DOHH2 (cell line): ENCODE measurements around the gene SLC29A3.

ENCODE experiments used
- H3F3A ChIP-seq: fragments of 200-600 bp; sonication (generic), shearing (Covaris generic); 2 replicates; pipeline ENCODE4 v1.6.0; 2016; ENCODE audit warnings: antibody characterized with exemption, mild to moderate bottlenecking; ENCODE audit not compliant: control insufficient read depth, insufficient read depth
- H3K27ac ChIP-seq: fragments of 200-600 bp; sonication (generic); 2 replicates; pipeline ENCODE4 v1.5.1; 2014; ENCODE audit warnings: low read depth, mild to moderate bottlenecking, low read length, moderate library complexity
- H3K27me3 ChIP-seq: fragments of 200-600 bp; sonication (generic); 2 replicates; pipeline ENCODE4 v1.6.1; 2014; ENCODE audit warnings: mild to moderate bottlenecking, low read length, mixed read lengths; ENCODE audit not compliant: control insufficient read depth
- H3K36me3 ChIP-seq: fragments of 200-600 bp; sonication (generic); 2 replicates; pipeline ENCODE4 v1.6.1; 2014; ENCODE audit warnings: mild to moderate bottlenecking, low read length, moderate library complexity, mixed read lengths; ENCODE audit not compliant: control insufficient read depth
- H3K4me1 ChIP-seq: fragments of 200-600 bp; sonication (generic); 2 replicates; pipeline ENCODE4 v1.6.1; 2014; ENCODE audit warnings: mild to moderate bottlenecking, low read length, mixed read lengths; ENCODE audit not compliant: control insufficient read depth
- H3K4me2 ChIP-seq: fragments of 200-600 bp; sonication (generic); 2 replicates; pipeline ENCODE4 v1.6.0; 2014; ENCODE audit warnings: mild to moderate bottlenecking, low read length, moderate library complexity
- H3K4me3 ChIP-seq: fragments of 200-600 bp; sonication (generic); 2 replicates; pipeline ENCODE4 v1.5.1; 2014; ENCODE audit warnings: mild to moderate bottlenecking, low read length, mixed read lengths
- H3K79me2 ChIP-seq: fragments of 200-600 bp; sonication (generic); 2 replicates; pipeline ENCODE4 v1.6.1; 2014; ENCODE audit warnings: mild to moderate bottlenecking, low read length, mixed read lengths; ENCODE audit not compliant: control insufficient read depth
- H3K9me2 ChIP-seq: fragments of 200-600 bp; sonication (generic); replicated peaks from 2 replicates; pipeline ENCODE4 v1.6.1; 2014; ENCODE audit warnings: mild to moderate bottlenecking, low read length, mixed read lengths; ENCODE audit not compliant: control insufficient read depth
- H3K9me3 ChIP-seq: fragments of 200-600 bp; sonication (generic); 2 replicates; pipeline ENCODE4 v1.6.1; 2014; ENCODE audit warnings: antibody characterized with exemption, low read length, mixed read lengths; ENCODE audit not compliant: control insufficient read depth, insufficient read depth
- H4K20me1 ChIP-seq: fragments of 200-600 bp; sonication (generic); 2 replicates; pipeline ENCODE4 v1.6.0; 2014; ENCODE audit warnings: low read depth, mild to moderate bottlenecking, antibody characterized with exemption, low read length, moderate library complexity; ENCODE audit not compliant: control insufficient read depth, insufficient read depth
- EZH2phosphoT487 ChIP-seq: fragments of 200-600 bp; sonication (generic); IDR thresholded peaks from 2 replicates; pipeline ENCODE4 v1.6.1; 2017; ENCODE audit warnings: borderline replicate concordance, mild to moderate bottlenecking, antibody characterized with exemption, low read length, moderate library complexity, mixed read lengths
- TF ChIP-seq, protein P1 (sequence below): fragments of 200-600 bp; sonication (generic); IDR thresholded peaks from one replicate; pipeline ENCODE4 v1.5.1; 2014; ENCODE audit warnings: antibody characterized with exemption, mild to moderate bottlenecking, low read depth, low read length; ENCODE audit not compliant: poor library complexity, severe bottlenecking

SLC29A3 gene

DNA sequence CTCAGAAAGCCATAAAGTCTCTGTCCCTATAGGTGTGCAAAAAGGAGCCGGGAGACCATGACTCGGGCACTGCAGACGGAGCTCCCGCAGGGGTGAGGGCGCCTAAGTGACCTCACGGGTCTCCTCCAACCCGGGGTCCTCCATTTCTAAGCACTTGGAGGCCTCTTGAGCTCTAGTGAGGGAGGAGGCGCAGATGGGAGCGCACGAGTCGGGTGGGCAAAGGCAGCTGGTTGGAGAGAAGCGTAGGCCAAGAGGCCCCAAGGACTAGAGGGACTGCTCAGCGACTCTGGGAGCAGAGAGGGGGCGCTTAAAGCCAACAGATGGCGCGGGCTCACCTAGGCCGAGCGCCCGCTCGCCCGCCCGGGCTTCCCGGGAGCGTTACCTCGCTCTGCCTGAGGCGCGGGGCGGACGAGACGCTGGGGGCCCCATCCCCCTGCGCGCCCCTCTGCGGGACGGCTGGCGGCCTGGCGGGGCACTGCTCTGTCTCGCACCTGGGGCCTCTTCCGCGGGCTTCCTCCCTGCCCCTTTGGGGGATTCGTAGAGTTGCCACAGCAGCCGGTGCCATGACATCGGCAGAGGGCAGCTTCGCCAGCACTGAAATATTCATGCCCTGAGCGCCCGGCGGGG is 77.1 kb downstream of the SLC29A3 start:
- Histone ChIP-seq H3K4me2 (no peak overlapping the region), H3K79me2 (no peaks in the 10 kb centered on the region), H3K9me3 (no peaks in the 10 kb centered on the region), H3K4me3 (no peak overlapping the region), H3K4me1 (no peaks in the 10 kb centered on the region), H3K27ac (no peak overlapping the region), H3F3A (no peaks in the 10 kb centered on the region), H4K20me1 (no peaks in the 10 kb centered on the region), H3K36me3 (no peaks in the 10 kb centered on the region), H3K9me2 (no peaks in the 10 kb centered on the region), H3K27me3 (peaks cover 3% of the 10 kb centered on the region; the same call in 1 of the 2 replicates)
- TF ChIP-seq, protein P1, sequence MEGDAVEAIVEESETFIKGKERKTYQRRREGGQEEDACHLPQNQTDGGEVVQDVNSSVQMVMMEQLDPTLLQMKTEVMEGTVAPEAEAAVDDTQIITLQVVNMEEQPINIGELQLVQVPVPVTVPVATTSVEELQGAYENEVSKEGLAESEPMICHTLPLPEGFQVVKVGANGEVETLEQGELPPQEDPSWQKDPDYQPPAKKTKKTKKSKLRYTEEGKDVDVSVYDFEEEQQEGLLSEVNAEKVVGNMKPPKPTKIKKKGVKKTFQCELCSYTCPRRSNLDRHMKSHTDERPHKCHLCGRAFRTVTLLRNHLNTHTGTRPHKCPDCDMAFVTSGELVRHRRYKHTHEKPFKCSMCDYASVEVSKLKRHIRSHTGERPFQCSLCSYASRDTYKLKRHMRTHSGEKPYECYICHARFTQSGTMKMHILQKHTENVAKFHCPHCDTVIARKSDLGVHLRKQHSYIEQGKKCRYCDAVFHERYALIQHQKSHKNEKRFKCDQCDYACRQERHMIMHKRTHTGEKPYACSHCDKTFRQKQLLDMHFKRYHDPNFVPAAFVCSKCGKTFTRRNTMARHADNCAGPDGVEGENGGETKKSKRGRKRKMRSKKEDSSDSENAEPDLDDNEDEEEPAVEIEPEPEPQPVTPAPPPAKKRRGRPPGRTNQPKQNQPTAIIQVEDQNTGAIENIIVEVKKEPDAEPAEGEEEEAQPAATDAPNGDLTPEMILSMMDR: no peak
- TF ChIP-seq EZH2phosphoT487: no peak

DNA sequence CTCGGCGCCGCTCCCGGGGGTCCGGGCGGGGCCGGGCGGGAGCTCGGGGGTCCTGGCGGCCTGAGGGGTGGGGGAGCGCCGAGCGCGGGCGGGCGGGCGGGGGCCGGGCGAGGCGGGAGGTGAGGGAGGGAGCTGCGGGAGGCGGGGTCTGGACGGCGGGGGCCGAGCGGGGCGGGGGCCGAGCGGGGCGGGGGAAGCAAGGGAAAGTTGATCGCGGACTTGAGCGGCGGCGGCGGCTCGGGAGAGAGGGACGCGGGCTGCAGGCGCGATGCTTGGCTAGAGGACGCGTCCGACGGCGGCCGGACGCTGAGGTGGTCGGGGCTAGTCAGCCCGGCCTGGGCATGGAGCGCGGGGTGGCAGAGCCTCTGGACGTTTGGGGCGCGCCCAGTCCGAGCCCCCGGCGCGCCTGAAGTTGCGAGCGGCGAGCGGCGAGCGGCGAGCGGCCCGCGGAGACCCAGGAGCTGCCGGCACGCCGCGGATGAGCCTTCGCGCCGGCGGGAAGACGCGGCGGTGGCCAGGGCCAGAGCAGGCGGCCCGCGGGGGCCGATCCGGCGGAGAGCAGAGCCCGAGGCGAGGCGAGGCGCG is 77.7 kb downstream of the SLC29A3 start, which contains the start of gene CDH23:
Gene CDH23, plus strand, starts transcription at position 210 of the 585 bp plus-strand sequence. CDS start 42,912 bp downstream, outside the sequence.
- Histone ChIP-seq H3K27me3 (no peaks in the 10 kb centered on the region), H3K27ac (no peak within 1 kb of the TSS)

DNA sequence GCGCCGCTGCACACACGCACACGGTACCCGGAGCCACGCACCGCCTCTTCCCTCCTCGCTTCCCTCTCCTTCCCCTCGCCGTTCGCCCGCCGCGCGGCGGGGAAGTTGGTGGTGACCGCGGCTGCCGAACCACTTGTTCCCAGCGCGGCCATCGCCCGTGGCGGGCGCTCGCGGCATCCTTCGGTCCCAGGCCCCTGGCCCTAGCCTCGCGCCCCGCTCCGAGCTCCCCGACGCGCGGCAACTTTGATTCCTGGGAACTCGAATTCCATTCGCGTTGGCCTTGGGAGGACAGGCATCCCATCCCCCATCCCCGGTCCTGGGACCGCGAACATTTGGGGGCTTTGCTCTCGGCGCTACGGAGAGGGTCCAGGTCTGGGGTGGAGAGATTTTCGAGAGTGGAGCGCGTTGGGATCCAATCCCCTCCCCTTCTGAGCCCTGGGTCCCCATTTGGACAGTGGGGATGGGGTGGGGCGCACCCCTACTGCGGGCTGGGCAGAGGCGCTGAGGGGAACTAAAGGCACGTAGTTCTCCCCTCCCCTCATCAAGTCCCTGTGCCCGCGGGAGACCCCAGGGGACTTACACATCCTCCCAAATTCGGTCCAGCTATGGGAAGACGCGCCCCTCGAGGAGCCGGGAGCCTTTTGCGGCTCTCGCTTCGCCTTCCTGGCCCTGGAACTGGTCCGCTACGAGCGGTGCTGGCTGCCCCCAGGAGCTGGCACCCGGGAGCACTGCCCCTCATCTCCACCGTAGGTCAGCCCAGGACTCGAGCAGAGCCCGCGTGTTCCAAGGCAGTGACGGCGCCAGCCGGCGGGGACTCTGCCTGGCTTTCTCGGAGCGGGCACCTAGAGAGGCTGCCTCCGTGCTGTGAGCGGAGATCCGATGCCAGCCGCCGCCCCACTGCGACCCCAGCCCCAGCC is 78.5 kb downstream of the SLC29A3 start:
- no peaks in the 10 kb centered on the region for H4K20me1 ChIP-seq
- H3K36me3 ChIP-seq: no peaks in the 10 kb centered on the region
- H3K79me2 ChIP-seq: no peaks in the 10 kb centered on the region
- no peak overlapping the region for H3K4me2 ChIP-seq
- H3K4me1 ChIP-seq: no peaks in the 10 kb centered on the region
- H3K9me3 ChIP-seq: no peaks in the 10 kb centered on the region
- H3F3A ChIP-seq: no peaks in the 10 kb centered on the region
- no peak overlapping the region for H3K4me3 ChIP-seq
- H3K27me3 ChIP-seq: no peaks in the 10 kb centered on the region
- TF ChIP-seq, protein P1: no peak
- TF ChIP-seq EZH2phosphoT487: no peak
- H3K9me2 ChIP-seq: no peaks in the 10 kb centered on the region
- H3K27ac ChIP-seq: no peak overlapping the region

More for the DNA sequence above, 77.7 kb downstream of the SLC29A3 start, which contains the start of gene CDH23:
- H3K9me2 ChIP-seq: no peaks in the 10 kb centered on the region
- no peaks in the 10 kb centered on the region for H4K20me1 ChIP-seq
- no peak within 1 kb of the TSS for H3K4me3 ChIP-seq
- H3K36me3 ChIP-seq: no peaks in the 10 kb centered on the region
- TF ChIP-seq, protein P1: no peak
- TF ChIP-seq EZH2phosphoT487: no peak
- H3K4me2 ChIP-seq: no peak within 1 kb of the TSS
- H3F3A ChIP-seq: no peaks in the 10 kb centered on the region
- H3K79me2 ChIP-seq: no peaks in the 10 kb centered on the region
- H3K4me1 ChIP-seq: no peaks in the 10 kb centered on the region
- no peaks in the 10 kb centered on the region for H3K9me3 ChIP-seq
